GM19193 (cell line): ENCODE results near the gene KAZN.

Experiments used
- POLR2A ChIP-seq: IDR thresholded peaks from 4 replicates; pipeline ENCODE4 v1.6.1; 2011; ENCODE audit not compliant: insufficient read depth, insufficient read length; ENCODE audit errors: extremely low read depth

KAZN gene

GRCh38 chr1:15007842-15008241, 409.4 kb downstream of the KAZN start:
- TF ChIP-seq POLR2A = no peak

- TF ChIP-seq POLR2A = no peak
Measured at GRCh38 chr1:15008783-15009729, 410.6 kb downstream of the KAZN start.

- no peak for TF ChIP-seq POLR2A
Measured at GRCh38 chr1:15011160-15011559, 412.7 kb downstream of the KAZN start.

GRCh38 chr1:15011661-15012060, 413.2 kb downstream of the KAZN start:
- TF ChIP-seq POLR2A = no peak

GRCh38 chr1:15012822-15013221, 414.3 kb downstream of the KAZN start:
- TF ChIP-seq POLR2A = no peak

- TF ChIP-seq POLR2A = no peak
Measured at GRCh38 chr1:15013767-15014166, 415.3 kb downstream of the KAZN start.

GRCh38 chr1:15014516-15014915, 416.0 kb downstream of the KAZN start:
- no peak for TF ChIP-seq POLR2A

GRCh38 chr1:15016001-15016400, 417.5 kb downstream of the KAZN start:
- TF ChIP-seq POLR2A = no peak

- TF ChIP-seq POLR2A = no peak
Measured at GRCh38 chr1:15016526-15016925, 418.0 kb downstream of the KAZN start.

GRCh38 chr1:15017120-15017519, 418.6 kb downstream of the KAZN start:
- TF ChIP-seq POLR2A = no peak

GRCh38 chr1:15018767-15019166, 420.3 kb downstream of the KAZN start:
- no peak for TF ChIP-seq POLR2A

- TF ChIP-seq POLR2A = no peak
Measured at GRCh38 chr1:15020943-15021745, 422.7 kb downstream of the KAZN start.

GRCh38 chr1:15022048-15022447, 423.6 kb downstream of the KAZN start:
- TF ChIP-seq POLR2A = no peak

- no peak for TF ChIP-seq POLR2A
Measured at GRCh38 chr1:15023205-15023604, 424.7 kb downstream of the KAZN start.

- TF ChIP-seq POLR2A = no peak
Measured at GRCh38 chr1:15023976-15024375, 425.5 kb downstream of the KAZN start.

- no peak for TF ChIP-seq POLR2A
Measured at GRCh38 chr1:15026117-15026489, 427.6 kb downstream of the KAZN start.
